IMR-90 (cell line): ENCODE data around the gene MYCT1.
"Not testable (repeated sequence)": the region's sequence is repeated elsewhere in the genome, so short reads cannot be mapped to it uniquely, and the experiment has no call there.

Experiments
- BHLHE40 ChIP-seq: fragments of 150-350 bp; IDR thresholded peaks from 2 replicates; pipeline ENCODE4 v1.6.1; 2016; ENCODE audit warnings: mild to moderate bottlenecking, low read depth, low read length
- CEBPB ChIP-seq: IDR thresholded peaks from 2 replicates; pipeline ENCODE4 v1.6.1; 2012; ENCODE audit warnings: low read depth, low read length, improper control_type of control experiment
- CHD1 ChIP-seq: IDR thresholded peaks from 2 replicates; pipeline ENCODE4 v1.6.1; 2012; ENCODE audit warnings: low read depth, low read length, improper control_type of control experiment
- ELK1 ChIP-seq: fragments of 150-350 bp; IDR thresholded peaks from 2 replicates; pipeline ENCODE4 v1.6.1; 2016; ENCODE audit warnings: low read depth, mild to moderate bottlenecking, low read length, moderate library complexity, borderline replicate concordance
- FOS ChIP-seq: fragments of 150-350 bp; IDR thresholded peaks from 2 replicates; pipeline ENCODE4 v1.6.1; 2016; ENCODE audit warnings: low read depth, low read length
- MAFK ChIP-seq: IDR thresholded peaks from 2 replicates; pipeline ENCODE4 v1.6.1; 2012; ENCODE audit warnings: low read depth, low read length, improper control_type of control experiment
- MAZ ChIP-seq: IDR thresholded peaks from 2 replicates; pipeline ENCODE4 v1.6.1; 2012; ENCODE audit warnings: low read depth, mild to moderate bottlenecking, low read length, improper control_type of control experiment, moderate library complexity, borderline replicate concordance
- MXI1 ChIP-seq: IDR thresholded peaks from 2 replicates; pipeline ENCODE4 v1.6.1; 2012; ENCODE audit warnings: low read depth, mild to moderate bottlenecking, low read length, moderate library complexity, borderline replicate concordance
- POLR2A ChIP-seq: IDR thresholded peaks from 2 replicates; pipeline ENCODE4 v1.6.1; 2012; ENCODE audit warnings: mild to moderate bottlenecking, low read depth, low read length
- RAD21 ChIP-seq: IDR thresholded peaks from 2 replicates; pipeline ENCODE4 v1.6.1; 2012; ENCODE audit warnings: low read length, improper control_type of control experiment
- SMC3 ChIP-seq: fragments of 150-350 bp; IDR thresholded peaks from 2 replicates; pipeline ENCODE4 v1.6.1; 2016; ENCODE audit warnings: low read depth, mild to moderate bottlenecking, antibody characterized with exemption, low read length, moderate library complexity
- TF ChIP-seq, protein P1 (sequence below): conservative IDR thresholded peaks from 2 replicates; pipeline ENCODE4 v1.5.1; 2012; ENCODE audit warnings: mild to moderate bottlenecking, low read depth, low read length, improper control_type of control experiment
- TF ChIP-seq, protein P2 (sequence below): fragments of 150-350 bp; IDR thresholded peaks from 2 replicates; pipeline ENCODE4 v1.6.1; 2017; ENCODE audit warnings: mild to moderate bottlenecking, antibody characterized with exemption, low read length, low read depth

- not testable (repeated sequence) for TF ChIP-seq POLR2A, CHD1, BHLHE40, MXI1, FOS, CEBPB, ELK1, MAZ, RAD21, SMC3, MAFK
- TF ChIP-seq, protein P1, sequence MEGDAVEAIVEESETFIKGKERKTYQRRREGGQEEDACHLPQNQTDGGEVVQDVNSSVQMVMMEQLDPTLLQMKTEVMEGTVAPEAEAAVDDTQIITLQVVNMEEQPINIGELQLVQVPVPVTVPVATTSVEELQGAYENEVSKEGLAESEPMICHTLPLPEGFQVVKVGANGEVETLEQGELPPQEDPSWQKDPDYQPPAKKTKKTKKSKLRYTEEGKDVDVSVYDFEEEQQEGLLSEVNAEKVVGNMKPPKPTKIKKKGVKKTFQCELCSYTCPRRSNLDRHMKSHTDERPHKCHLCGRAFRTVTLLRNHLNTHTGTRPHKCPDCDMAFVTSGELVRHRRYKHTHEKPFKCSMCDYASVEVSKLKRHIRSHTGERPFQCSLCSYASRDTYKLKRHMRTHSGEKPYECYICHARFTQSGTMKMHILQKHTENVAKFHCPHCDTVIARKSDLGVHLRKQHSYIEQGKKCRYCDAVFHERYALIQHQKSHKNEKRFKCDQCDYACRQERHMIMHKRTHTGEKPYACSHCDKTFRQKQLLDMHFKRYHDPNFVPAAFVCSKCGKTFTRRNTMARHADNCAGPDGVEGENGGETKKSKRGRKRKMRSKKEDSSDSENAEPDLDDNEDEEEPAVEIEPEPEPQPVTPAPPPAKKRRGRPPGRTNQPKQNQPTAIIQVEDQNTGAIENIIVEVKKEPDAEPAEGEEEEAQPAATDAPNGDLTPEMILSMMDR = not testable (repeated sequence)
- TF ChIP-seq, protein P2, sequence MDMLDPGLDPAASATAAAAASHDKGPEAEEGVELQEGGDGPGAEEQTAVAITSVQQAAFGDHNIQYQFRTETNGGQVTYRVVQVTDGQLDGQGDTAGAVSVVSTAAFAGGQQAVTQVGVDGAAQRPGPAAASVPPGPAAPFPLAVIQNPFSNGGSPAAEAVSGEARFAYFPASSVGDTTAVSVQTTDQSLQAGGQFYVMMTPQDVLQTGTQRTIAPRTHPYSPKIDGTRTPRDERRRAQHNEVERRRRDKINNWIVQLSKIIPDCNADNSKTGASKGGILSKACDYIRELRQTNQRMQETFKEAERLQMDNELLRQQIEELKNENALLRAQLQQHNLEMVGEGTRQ = not testable (repeated sequence)
Observed at GRCh38 chr6:152682935-152683334, 14.8 kb upstream of the MYCT1 start.
